ENCODE measurements around the gene ARL4C.
A peak's percentile ranks its signal among the peaks of the same experiment; 100 is the strongest.

ARL4C gene

DNA sequence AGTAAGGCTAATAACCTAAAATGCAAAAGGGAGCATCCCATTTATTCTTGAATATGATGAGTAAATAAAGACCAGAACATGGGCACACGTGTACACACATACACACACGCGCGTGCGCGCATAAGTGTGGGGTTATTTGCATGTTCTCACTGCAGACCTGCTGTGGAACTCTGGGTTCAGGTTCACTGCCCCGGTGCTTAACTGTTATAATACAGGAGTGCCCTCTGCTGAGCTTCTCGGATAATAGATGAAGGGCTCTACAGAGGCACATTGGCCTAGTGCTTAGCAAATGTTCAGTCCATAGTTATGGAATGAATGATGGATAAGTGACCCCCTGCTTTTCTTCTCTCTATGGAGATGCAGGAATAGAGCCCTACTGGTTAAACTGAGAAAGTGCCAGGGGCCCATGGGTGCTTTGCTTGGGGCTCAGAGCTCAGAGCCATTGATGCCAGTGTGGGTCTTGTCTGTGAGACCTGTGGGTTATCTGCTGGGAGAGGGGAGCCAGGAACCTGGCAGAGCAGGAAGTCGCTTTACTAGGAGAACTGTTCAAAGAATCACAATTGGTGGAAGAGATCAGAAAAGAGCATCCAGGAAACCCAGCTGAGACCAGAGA is 3.6 kb upstream of the ARL4C start:
- no peak for DNase-seq (ENCODE audit: extremely low read depth in 1 of 2, low read depth in 1 of 2)

GRCh38 chr2:234497594-234498235 is 834 bp upstream of the ARL4C start:
- no peak for DNase-seq (ENCODE audit: extremely low read depth in 1 of 2, low read depth in 1 of 2)

GRCh38 chr2:234496055-234496834 is 636 bp downstream of the ARL4C start:
- DNase-seq (ENCODE audit: extremely low read depth in 1 of 2, low read depth in 1 of 2) = no peak

- DNase-seq (ENCODE audit: extremely low read depth in 1 of 2, low read depth in 1 of 2) = no peak
Observed at GRCh38 chr2:234495251-234496054, 1.4 kb downstream of the ARL4C start.

DNA sequence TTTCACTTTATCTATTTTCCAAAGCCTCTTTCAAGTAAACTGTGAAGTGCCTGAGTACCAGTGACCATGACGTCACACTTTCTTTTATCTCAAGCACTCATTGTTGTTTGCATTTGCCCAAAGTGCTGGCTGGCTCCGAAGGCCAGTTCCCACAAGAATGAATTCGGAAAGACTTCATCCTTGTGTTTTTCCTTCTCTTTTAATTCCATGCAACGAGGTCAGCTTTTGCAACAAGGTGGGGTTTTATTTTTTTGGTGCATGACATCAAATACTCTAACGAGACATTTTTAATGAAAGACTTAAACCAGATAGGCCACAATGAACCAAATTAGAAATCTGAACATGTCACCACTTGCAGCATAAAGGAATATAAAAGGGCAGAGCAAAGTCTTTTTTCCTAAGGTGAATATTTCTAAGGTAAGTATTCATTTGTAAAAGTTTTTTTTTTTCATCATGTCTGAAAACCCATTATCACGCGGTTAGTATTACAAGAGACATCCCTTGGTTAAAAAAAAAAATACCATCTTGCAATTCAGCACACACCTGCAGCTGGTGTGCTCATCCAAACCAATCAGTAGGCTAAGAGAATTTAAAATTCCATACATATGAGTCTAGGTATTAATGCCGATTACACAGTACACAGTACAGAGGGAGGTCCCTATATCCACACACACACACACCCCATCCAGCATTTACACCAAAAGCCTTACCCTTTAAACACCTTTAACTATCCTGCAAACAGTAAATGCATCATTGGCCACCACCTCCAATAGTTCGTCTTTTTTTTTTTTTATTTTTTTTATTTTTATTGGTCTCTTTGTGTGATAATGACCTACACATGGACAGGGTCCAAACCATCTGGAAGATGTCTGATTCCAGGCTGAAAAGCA is 2.3 kb downstream of the ARL4C start:
- no peak for DNase-seq (ENCODE audit: extremely low read depth in 1 of 2, low read depth in 1 of 2)

DNA sequence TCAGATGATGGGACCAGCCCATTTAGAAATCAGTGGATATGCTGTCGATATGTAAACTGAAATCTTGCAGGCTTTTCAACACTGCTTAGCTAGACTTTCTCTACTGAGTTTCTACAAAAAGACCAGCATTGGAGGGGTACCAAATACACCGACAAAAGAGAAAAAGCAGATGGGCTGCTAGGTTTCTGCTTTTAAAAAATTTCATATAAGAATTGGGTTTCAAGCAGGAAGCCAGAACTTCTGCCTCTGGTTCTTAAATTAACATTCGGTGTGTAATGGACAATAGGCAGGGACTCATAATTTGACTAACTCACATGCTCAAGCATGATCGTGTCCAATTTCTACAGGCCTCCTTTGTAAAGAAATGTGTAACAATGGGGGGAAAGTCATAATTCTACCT is 3.1 kb downstream of the ARL4C start:
- DNase-seq (ENCODE audit: extremely low read depth in 1 of 2, low read depth in 1 of 2) = no peak

DNA sequence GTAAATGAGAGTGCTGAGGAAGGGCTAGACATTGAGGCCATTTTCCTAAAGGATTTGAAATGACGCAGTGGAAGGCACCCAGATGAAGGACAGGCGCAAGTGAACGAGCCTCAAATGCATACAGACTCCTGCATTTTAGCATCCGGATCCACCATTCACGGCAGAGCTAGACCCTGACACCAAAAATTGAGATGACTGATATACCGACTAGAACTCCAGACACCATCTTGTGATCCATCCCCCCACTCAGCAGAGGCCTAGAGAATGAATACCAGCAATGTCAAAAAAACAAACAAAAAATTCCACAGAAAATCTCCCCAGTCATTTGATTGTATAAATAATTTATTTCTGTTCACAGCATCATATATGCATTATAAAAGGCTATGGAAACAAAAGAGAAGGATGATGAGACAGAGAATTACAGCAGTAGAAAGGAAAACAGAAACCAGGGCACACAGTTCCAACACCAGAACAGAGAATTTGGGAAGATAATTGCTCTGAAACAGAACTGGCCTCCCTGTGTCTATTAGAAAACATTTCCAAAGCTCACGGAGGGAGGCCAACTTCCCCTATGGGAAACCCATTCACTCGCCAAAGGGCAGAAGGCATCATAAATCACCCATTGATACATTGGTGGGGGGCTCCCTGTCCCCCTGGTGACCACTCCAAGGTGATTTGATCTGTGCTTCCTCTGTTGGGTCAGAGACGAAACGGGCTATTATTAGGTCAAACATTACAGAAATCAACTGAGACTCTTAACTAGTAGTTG is 4.0 kb downstream of the ARL4C start:
- no peak for DNase-seq (ENCODE audit: extremely low read depth in 1 of 2, low read depth in 1 of 2)

GRCh38 chr2:234491897-234492296 is 5.0 kb downstream of the ARL4C start:
- no peak for DNase-seq (ENCODE audit: extremely low read depth in 1 of 2, low read depth in 1 of 2)

DNA sequence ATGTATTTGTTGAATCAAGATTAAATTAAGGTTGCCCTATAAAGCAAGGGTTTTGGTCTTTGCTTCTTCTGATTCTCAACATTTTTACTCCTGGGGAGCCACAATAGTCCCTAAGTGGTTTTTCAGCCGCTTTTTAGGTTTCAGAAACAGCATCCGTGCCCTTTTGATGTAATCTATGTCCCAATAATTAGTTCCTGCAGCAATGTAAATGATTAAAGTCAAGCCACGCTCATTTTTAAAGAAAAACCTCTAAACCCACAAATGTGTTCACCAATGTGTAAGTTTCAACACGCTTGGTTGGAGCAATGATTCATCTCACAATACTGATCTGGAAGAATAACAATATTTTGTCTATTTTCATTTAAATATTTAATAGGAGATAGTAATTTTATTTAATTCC is 5.6 kb downstream of the ARL4C start:
- DNase-seq (ENCODE audit: extremely low read depth in 1 of 2, low read depth in 1 of 2) = no peak

- no peak for DNase-seq (ENCODE audit: extremely low read depth in 1 of 2, low read depth in 1 of 2)
Observed at GRCh38 chr2:234490271-234491091, 6.4 kb downstream of the ARL4C start.

DNA sequence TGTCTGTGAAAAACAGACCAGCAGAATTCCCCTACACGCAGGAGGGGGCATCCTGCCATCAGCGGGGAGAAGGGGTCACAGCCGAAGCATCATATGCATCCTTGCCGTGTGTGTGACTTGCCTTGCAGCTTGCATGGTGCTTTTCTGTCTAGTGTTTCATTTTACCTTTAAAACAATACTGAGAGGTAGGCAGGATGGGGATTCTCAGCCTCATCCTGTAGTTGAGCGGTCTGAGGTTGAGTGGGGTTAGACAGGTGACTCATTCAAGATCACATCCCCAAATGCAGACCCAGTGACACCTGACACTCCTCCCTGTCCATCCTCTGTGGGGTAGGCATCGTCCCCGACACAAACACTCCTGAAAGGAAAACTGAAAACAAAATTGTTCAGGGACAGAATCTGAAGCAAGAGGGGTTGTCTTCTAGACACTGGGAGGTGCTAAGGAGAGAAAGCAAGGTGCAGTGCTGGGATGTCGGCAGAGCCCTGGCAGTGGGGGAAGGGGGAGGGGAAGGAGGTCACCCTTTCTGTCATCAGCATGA is 7.9 kb downstream of the ARL4C start:
- DNase-seq (ENCODE audit: extremely low read depth in 1 of 2, low read depth in 1 of 2) = peak in 1 of 2 donors; percentile 55

DNA sequence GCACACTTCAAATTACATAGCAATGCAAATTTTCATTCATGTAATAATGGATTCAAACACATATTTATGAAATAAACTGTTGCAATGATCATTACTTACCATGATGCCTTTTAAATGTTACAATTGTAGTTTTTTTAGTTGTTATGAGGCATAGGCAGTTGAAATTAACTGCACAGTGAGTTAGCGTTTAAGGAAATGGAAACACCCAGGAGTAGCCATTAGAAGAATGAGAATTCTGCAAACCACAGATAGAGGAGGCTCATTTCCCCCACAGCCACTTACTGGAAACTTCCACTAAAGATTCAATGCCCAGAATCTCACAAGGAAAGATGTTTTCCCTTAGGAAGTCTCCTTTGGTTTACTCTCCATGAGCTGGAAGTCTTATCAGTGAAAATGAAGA is 8.4 kb downstream of the ARL4C start:
- DNase-seq (ENCODE audit: extremely low read depth in 1 of 2, low read depth in 1 of 2) = no peak

DNA sequence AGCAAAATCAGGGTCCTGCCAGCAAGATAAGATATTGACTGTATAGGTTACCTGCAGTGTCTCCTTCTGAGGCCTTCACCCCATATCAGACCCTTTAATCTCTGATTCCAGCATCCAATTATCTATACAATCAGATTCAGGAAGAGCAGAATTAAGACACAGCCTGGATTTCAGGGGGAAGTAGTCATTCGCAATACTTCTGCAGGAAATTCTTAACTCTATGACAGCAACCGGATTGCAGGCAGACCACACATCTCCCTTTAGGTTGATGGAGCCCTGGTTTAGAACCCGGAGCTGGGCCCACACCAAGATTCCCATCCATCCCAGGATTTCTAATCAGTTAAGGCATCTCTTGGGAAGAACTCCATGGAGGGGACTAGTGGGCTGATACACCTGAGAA is 9.5 kb downstream of the ARL4C start:
- no peak for DNase-seq (ENCODE audit: extremely low read depth in 1 of 2, low read depth in 1 of 2)

- DNase-seq (ENCODE audit: extremely low read depth in 1 of 2, low read depth in 1 of 2) = peak; percentile 66 to 85
Observed at GRCh38 chr2:234483568-234484251, 13.2 kb downstream of the ARL4C start.

DNA sequence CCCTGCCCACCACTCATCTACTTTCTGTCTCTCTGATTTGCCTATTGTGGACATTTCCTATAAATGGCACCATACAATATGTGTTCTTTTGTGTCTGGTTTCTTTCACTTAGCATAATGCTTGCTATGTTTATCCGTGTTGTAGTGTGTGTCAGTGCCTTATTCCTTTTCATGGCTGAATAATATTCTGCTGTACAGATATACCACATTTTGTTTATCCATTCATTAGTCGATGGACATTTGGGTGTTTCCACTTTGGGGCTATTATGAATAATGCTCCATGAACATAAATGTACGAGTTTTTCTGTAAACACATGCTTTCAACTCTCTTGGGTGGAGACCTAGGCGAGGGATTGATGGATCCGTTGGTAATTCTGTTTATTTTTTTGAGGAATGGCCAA is 15.6 kb downstream of the ARL4C start:
- DNase-seq (ENCODE audit: extremely low read depth in 1 of 2, low read depth in 1 of 2) = no peak

DNA sequence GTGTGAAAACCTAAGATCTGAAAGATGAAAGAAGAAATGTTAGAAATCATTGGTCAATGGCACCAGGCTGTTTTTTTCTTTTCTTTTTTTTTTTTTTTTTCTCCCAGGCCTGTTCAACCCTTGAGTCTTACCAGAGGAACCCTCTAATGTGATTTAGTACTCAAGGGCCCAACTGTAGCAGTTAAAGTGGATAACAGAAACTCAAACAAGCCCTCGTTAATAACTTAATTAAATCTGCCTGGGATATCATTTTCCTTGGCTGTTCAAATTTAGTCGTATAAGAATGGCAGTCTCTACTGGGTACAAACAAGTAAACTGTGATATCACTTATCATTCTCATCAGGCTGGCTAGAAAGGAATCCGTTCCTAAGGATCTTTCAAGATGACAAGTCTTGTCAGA is 16.5 kb downstream of the ARL4C start:
- no peak for DNase-seq (ENCODE audit: extremely low read depth in 1 of 2, low read depth in 1 of 2)

DNA sequence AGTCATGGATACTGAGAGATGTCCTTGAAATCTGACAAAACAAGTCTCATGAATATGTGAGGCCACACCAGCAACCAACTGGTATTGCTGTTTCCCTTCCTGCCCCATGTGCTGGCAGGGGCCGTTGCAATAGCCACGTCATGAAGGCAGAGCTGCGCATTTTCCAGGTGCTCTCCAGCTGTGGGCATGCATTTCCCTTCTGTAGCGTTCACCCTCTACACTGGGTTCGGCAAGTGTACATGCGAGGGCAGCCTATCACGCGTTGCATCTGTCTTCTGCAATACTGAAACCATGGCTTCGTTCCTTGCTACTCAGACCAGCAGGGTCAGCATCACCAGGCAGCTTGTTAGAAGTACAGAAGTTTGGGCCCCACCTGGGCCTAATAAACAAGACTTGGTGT is 17.4 kb downstream of the ARL4C start:
- no peak for DNase-seq (ENCODE audit: extremely low read depth in 1 of 2, low read depth in 1 of 2)

Data from activated CD8-positive, alpha-beta memory T cell treated with anti-CD3 and anti-CD28 coated beads for 1 hour (primary cell).